IMR-90 (cell line): ENCODE measurements around the gene HOATZ. TPM values are rescaled to one million over a fixed set of nuclear protein-coding genes. Genes with fewer than 3 reads are reported as not detected.

Experiments
- ATAC-seq: fragments of 200-7000 bp; cut with Tn5 transposase; 2 replicates; pipeline ENCODE4 v1.9.1; 2020; ENCODE audit warnings: low read depth, mild to moderate bottlenecking, moderate library complexity
- BruUV-seq: library from RNA; stranded (reverse); fragments of 400-500 nt; replicated peaks from 2 replicates; lab custom pipeline; 2021; lab: Mats Ljungman, UMichigan
- CTCF ChIA-PET: fragments of 300-600 bp; formaldehyde crosslinking; extraction: SDS; loops from one replicate; lab custom pipeline; 2021; ENCODE audit warnings: antibody characterized with exemption; lab: Yijun Ruan, JAX
- POLR2A ChIA-PET: fragments of 300-600 bp; sonication (Branson Sonifier 250); formaldehyde crosslinking; loops from one replicate; lab custom pipeline; 2022; ENCODE audit warnings: antibody characterized with exemption; ENCODE audit not compliant: unreplicated experiment; lab: Charles Lee
- DNase-seq: peaks from one replicate; pipeline ENCODE4 v3.0.0; 2013
- H2AFZ ChIP-seq: replicated peaks from 2 replicates; pipeline ENCODE3; 2013; ENCODE audit warnings: low read length, mild to moderate bottlenecking; ENCODE audit not compliant: poor library complexity
- H2AK5ac ChIP-seq: 2 replicates; pipeline ENCODE4 v1.6.1; 2013; ENCODE audit warnings: low read depth, low read length, inconsistent platforms
- H2AK9ac ChIP-seq: replicated peaks from 2 replicates; pipeline ENCODE3; 2013; ENCODE audit warnings: mild to moderate bottlenecking, low read depth, low read length, moderate library complexity; ENCODE audit not compliant: poor library complexity
- H2BK120ac ChIP-seq: 2 replicates; pipeline ENCODE4 v1.6.1; 2013; ENCODE audit warnings: low read depth, low read length, inconsistent platforms
- H2BK15ac ChIP-seq: 3 replicates; pipeline ENCODE4 v1.6.1; 2013; ENCODE audit warnings: low read depth, low read length, inconsistent platforms
- H2BK20ac ChIP-seq: 2 replicates; pipeline ENCODE4 v1.6.1; 2013; ENCODE audit warnings: low read depth, mild to moderate bottlenecking, inconsistent platforms, low read length, moderate library complexity
- H2BK5ac ChIP-seq: 2 replicates; pipeline ENCODE4 v1.6.1; 2013; ENCODE audit warnings: mild to moderate bottlenecking, low read depth, low read length, inconsistent platforms; ENCODE audit not compliant: poor library complexity, severe bottlenecking
- H3K14ac ChIP-seq: replicated peaks from 2 replicates; pipeline ENCODE4 v1.6.1; 2013; ENCODE audit warnings: low read depth, low read length, inconsistent platforms
- H3K18ac ChIP-seq: 2 replicates; pipeline ENCODE4 v1.6.1; 2013; ENCODE audit warnings: low read depth, low read length, control low read depth
- H3K23ac ChIP-seq: 2 replicates; pipeline ENCODE4 v1.6.1; 2013; ENCODE audit warnings: low read depth, low read length, inconsistent platforms
- H3K27ac ChIP-seq: 2 replicates; pipeline ENCODE4 v1.5.1; 2013; ENCODE audit warnings: mild to moderate bottlenecking, control low read depth, low read length; ENCODE audit not compliant: insufficient read depth
- H3K27me3 ChIP-seq: 2 replicates; pipeline ENCODE4 v1.6.1; 2013; ENCODE audit warnings: low read length; ENCODE audit not compliant: control insufficient read depth, insufficient read depth
- H3K36me3 ChIP-seq: 2 replicates; pipeline ENCODE4 v1.6.1; 2013; ENCODE audit warnings: low read length, mixed read lengths; ENCODE audit not compliant: control insufficient read depth, insufficient read depth
- H3K4ac ChIP-seq: 2 replicates; pipeline ENCODE4 v1.6.1; 2013; ENCODE audit warnings: low read depth, low read length, inconsistent platforms
- H3K4me1 ChIP-seq: 2 replicates; pipeline ENCODE4 v1.6.1; 2013; ENCODE audit warnings: low read length, mixed read lengths; ENCODE audit not compliant: control insufficient read depth, insufficient read depth
- H3K4me2 ChIP-seq: 2 replicates; pipeline ENCODE4 v1.6.1; 2013; ENCODE audit warnings: low read depth, mild to moderate bottlenecking, control low read depth, low read length, moderate library complexity
- H3K4me3 ChIP-seq: 2 replicates; pipeline ENCODE4 v1.5.1; 2013; ENCODE audit warnings: low read depth, mild to moderate bottlenecking, control low read depth, low read length, moderate library complexity; ENCODE audit not compliant: insufficient read depth
- H3K56ac ChIP-seq: 2 replicates; pipeline ENCODE4 v1.6.1; 2013; ENCODE audit warnings: low read length, inconsistent platforms; ENCODE audit not compliant: insufficient read depth; ENCODE audit errors: extremely low read depth
- H3K79me1 ChIP-seq, 2 experiments: 2 replicates each; pipeline ENCODE4 v1.6.1; 2013; ENCODE audit warnings: low read length in 2 of 2, inconsistent platforms in 1 of 2, low read depth in 1 of 2
- H3K9ac ChIP-seq: 2 replicates; pipeline ENCODE4 v1.6.1; 2013; ENCODE audit warnings: low read depth, low read length, control low read depth
- H3K9me1 ChIP-seq: 2 replicates; pipeline ENCODE4 v1.6.1; 2013; ENCODE audit warnings: low read length, inconsistent platforms; ENCODE audit not compliant: insufficient read depth
- H3K9me3 ChIP-seq: 2 replicates; pipeline ENCODE4 v1.6.1; 2013; ENCODE audit warnings: low read length; ENCODE audit not compliant: control insufficient read depth, insufficient read depth
- H4K20me1 ChIP-seq: 2 replicates; pipeline ENCODE4 v1.6.1; 2013; ENCODE audit warnings: low read length, inconsistent platforms; ENCODE audit not compliant: insufficient read depth
- H4K5ac ChIP-seq: 2 replicates; pipeline ENCODE4 v1.6.1; 2013; ENCODE audit warnings: mild to moderate bottlenecking, low read depth, low read length, control low read depth
- H4K8ac ChIP-seq, 2 experiments: 2 replicates each; pipeline ENCODE4 v1.6.1; 2013; ENCODE audit warnings: low read depth in 2 of 2, low read length in 2 of 2, control low read depth in 1 of 2, inconsistent platforms in 1 of 2
- H4K91ac ChIP-seq: 2 replicates; pipeline ENCODE4 v1.6.1; 2013; ENCODE audit warnings: low read depth, low read length, inconsistent platforms; ENCODE audit not compliant: insufficient read depth
- CEBPB ChIP-seq: IDR thresholded peaks from 2 replicates; pipeline ENCODE4 v1.6.1; 2012; ENCODE audit warnings: low read depth, low read length, improper control_type of control experiment
- CHD1 ChIP-seq: IDR thresholded peaks from 2 replicates; pipeline ENCODE4 v1.6.1; 2012; ENCODE audit warnings: low read depth, low read length, improper control_type of control experiment
- MAFK ChIP-seq: IDR thresholded peaks from 2 replicates; pipeline ENCODE4 v1.6.1; 2012; ENCODE audit warnings: low read depth, low read length, improper control_type of control experiment
- RAD21 ChIP-seq: IDR thresholded peaks from 2 replicates; pipeline ENCODE4 v1.6.1; 2012; ENCODE audit warnings: low read length, improper control_type of control experiment
- RFX5 ChIP-seq: IDR thresholded peaks from 2 replicates; pipeline ENCODE4 v1.8.0; 2012; ENCODE audit warnings: low read depth, mild to moderate bottlenecking, low read length, moderate library complexity
- WGBS, 2 experiments: methylation state at CpG; one replicate each; pipeline versions ENCODE4 v1.1.5 to v1.1.7; 2013; ENCODE audit warnings: missing lambda C conversion rate in 2 of 2; ENCODE audit not compliant: insufficient read length in 1 of 2; ENCODE audit errors: extremely low coverage in 2 of 2; 5-methylcytosine and 5-hydroxymethylcytosine counted together
- dilution Hi-C: fragments of 300-500 bp; cut with HindIII; formaldehyde crosslinking; loops from one replicate; pipeline ENCODE4 v1.14.3; 2018; ENCODE audit warnings: low sequenced_read_pairs; ENCODE audit not compliant: unreplicated experiment
- in situ Hi-C: fragments of 300-500 bp; cut with MboI; formaldehyde crosslinking; loops from 3 replicates; pipeline ENCODE4 v1.14.3; 2019; ENCODE audit warnings: low sequenced_read_pairs, inconsistent platforms, mixed read lengths
- intact Hi-C: fragments of 100-400 bp; cut with micrococcal nuclease; formaldehyde crosslinking; loops from 2 replicates; pipeline ENCODE4 v1.10.0; 2022
- polyA plus RNA-seq, 3 experiments: library from polyadenylated mRNA; depleted of rRNA; stranded (reverse); fragments of >200 nt; gene quantifications; 2 replicates each; pipeline ENCODE4 v1.2.3, GENCODE V29; 2012; ENCODE audit warnings: low replicate concordance in 1 of 3
- total RNA-seq: library from RNA; depleted of rRNA; stranded (reverse); fragments of >200 nt; gene quantifications from 2 replicates; pipeline ENCODE4 v1.2.3, GENCODE V29; 2012

HOATZ gene
- total and polyA plus RNA-seq, 2 of the 4 experiments (the other 2 are of a cell fraction), result not detected

DNA sequence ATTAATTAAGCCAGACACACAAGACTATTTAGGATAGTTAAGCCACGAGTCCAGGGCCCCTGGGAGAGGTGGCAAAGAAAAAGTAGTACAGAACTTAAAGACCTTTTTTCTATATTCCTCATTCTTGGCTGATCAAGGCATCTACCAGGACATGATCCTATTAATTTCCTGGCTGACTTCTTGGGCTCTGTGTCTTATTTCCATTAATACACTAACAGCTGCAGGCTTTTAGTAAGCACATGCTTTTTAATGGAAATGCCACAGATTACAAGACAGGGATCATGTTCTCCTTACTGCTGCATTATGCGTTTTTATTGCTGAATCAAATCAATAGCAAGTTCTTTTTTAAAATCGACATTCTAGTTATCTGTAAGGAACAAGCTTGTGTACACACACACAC is 37.6 kb upstream of the HOATZ start:
- CTCF ChIA-PET, result interaction anchor here (0.8 kb wide), 1 partner anchor 13 kb away, joined by 3 read pairs; no protein-coding TSS in a partner anchor
- POLR2A ChIA-PET, result no interaction called here

More for the DNA sequence above, 37.6 kb upstream of the HOATZ start:
- Histone ChIP-seq H4K91ac (no peak overlapping the region), H3K4me1 (no peaks in the 10 kb centered on the region), H3K4me2 (no peak overlapping the region), H4K8ac (no peak overlapping the region), H3K23ac (no peak overlapping the region), H2AFZ (no peak overlapping the region), H3K9me3 (no peaks in the 10 kb centered on the region), H2AK9ac (no peak overlapping the region), H3K27me3 (no peaks in the 10 kb centered on the region), H3K9me1 (no peaks in the 10 kb centered on the region), H3K18ac (no peak overlapping the region), H3K9ac (no peak overlapping the region), H2BK20ac (no peak overlapping the region), H2AK5ac (no peak overlapping the region), H3K27ac (no peak overlapping the region), H3K56ac (no peak overlapping the region), H4K20me1 (no peaks in the 10 kb centered on the region), H3K36me3 (no peaks in the 10 kb centered on the region), H4K5ac (no peak overlapping the region), H2BK15ac (no peak overlapping the region), H3K4ac (no peak overlapping the region), H2BK5ac (no peak overlapping the region), H3K4me3 (no peak overlapping the region), H3K14ac (no peak overlapping the region), H3K79me1 (no peaks in the 10 kb centered on the region), H2BK120ac (no peak overlapping the region)
- ATAC-seq (no peak), DNase-seq (no peak)
- WGBS, 2 experiments, result no CpG with 5 or more reads among the region's 3 CpGs
- no peak for TF ChIP-seq CEBPB
- TF ChIP-seq MAFK, result no peak
- TF ChIP-seq RAD21, result no peak
- TF ChIP-seq RFX5, result no peak
- TF ChIP-seq CHD1, result no peak
- dilution Hi-C loops, result no loop called here
- BruUV-seq, result no TSS peak
- intact Hi-C loops, result no loop called here
- in situ Hi-C loops, result no loop called here
